RWPE1 (cell line): ENCODE data around the gene OSBPL6.

ENCODE experiments used
- CTCF ChIA-PET: fragments of 350-600 bp; sonication (Branson Sonifier 250); formaldehyde crosslinking; extraction: SDS; loops from one replicate; lab custom pipeline; 2021; lab: Yijun Ruan, JAX
- POLR2A ChIA-PET: fragments of 400-600 bp; formaldehyde crosslinking; extraction: SDS; loops from one replicate; lab custom pipeline; 2020; ENCODE audit warnings: antibody characterized with exemption; ENCODE audit not compliant: low non-redundant PET; lab: Yijun Ruan, JAX
- DNase-seq: peaks from one replicate; pipeline ENCODE4 v3.0.0; 2012; ENCODE audit warnings: low spot score
- H3K27ac ChIP-seq: fragments of 450-650 bp; 2 replicates; pipeline ENCODE4 v1.5.1; 2017
- CTCF ChIP-seq: fragments of 450-650 bp; conservative IDR thresholded peaks from 2 replicates; pipeline ENCODE4 v1.5.1; 2017; ENCODE audit warnings: low read depth, mild to moderate bottlenecking

OSBPL6 gene

DNA sequence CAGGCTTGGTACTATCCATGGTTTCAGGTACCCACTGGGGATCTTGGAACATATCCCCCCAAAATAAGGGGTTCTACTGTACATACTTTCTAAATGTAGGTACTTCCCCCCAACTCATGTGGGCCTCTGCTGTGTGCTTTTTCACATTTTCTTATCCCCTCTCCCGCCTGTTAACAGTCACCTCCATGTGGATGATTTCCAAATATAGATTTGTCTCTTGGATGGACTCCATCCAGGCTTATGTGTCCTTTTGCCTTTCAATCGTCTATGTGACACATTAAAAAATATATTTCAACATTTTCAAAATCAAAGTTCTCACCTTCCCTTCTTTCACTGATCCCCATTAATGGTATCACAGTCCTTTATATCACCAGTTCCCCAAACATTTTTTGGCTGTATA is 44.4 kb downstream of the OSBPL6 start:
- H3K27ac ChIP-seq, result no peak overlapping the region
- no peak for DNase-seq
- ChIA-PET CTCF (no interaction called here), POLR2A (no interaction called here)
- no peak for TF ChIP-seq CTCF

- CTCF ChIA-PET, result no interaction called here
- H3K27ac ChIP-seq, result peak overlapping the region; percentile 59
- POLR2A ChIA-PET, result no interaction called here
- peak; percentile 77 for DNase-seq
- no peak for TF ChIP-seq CTCF
Observed at GRCh38 chr2:178241844-178242551, 47.7 kb downstream of the OSBPL6 start.

- H3K27ac ChIP-seq, result no peak overlapping the region
- CTCF ChIA-PET, result no interaction called here
- POLR2A ChIA-PET, result no interaction called here
- TF ChIP-seq CTCF, result no peak
- no peak for DNase-seq
Observed at GRCh38 chr2:178242552-178242883, 48.2 kb downstream of the OSBPL6 start.

- POLR2A ChIA-PET, result no interaction called here
- CTCF ChIA-PET, result no interaction called here
- no peak overlapping the region for H3K27ac ChIP-seq
- TF ChIP-seq CTCF, result no peak
- no peak for DNase-seq
Observed at GRCh38 chr2:178243961-178244360, 49.6 kb downstream of the OSBPL6 start.

- ChIA-PET CTCF (no interaction called here), POLR2A (no interaction called here)
- TF ChIP-seq CTCF, result no peak
- no peak overlapping the region for H3K27ac ChIP-seq
- DNase-seq, result no peak
Observed at GRCh38 chr2:178244777-178245176, 50.5 kb downstream of the OSBPL6 start.

GRCh38 chr2:178246696-178247095 is 52.4 kb downstream of the OSBPL6 start:
- no peak for DNase-seq
- ChIA-PET POLR2A (no interaction called here), CTCF (interaction anchor here (0.5 kb wide), 1 partner anchor 52 kb away, joined by 5 read pairs; no protein-coding TSS in a partner anchor)
- TF ChIP-seq CTCF, result no peak
- H3K27ac ChIP-seq, result no peak overlapping the region
